CD14-positive monocyte (primary cell): ENCODE data around the gene PSTPIP1. TPM values are rescaled to one million over a fixed set of nuclear protein-coding genes. Genes with fewer than 3 reads are reported as not detected.

ENCODE experiments used
- DNase-seq, 3 donors: peaks; one replicate each; pipeline ENCODE4 v3.0.0-alpha.2; 2011 to 2022
- H2AFZ ChIP-seq: 2 replicates; pipeline ENCODE4 v1.6.0; 2012; ENCODE audit warnings: mild to moderate bottlenecking, low read depth, low read length, inconsistent platforms; ENCODE audit not compliant: insufficient read depth, poor library complexity, severe bottlenecking
- H3K27ac ChIP-seq, 2 donors: 1 replicate in 1 of 2; 2 replicates in 1 of 2; pipeline ENCODE4 v1.5.1; 2012 to 2013; ENCODE audit warnings: low read length in 2 of 2, control low read depth in 1 of 2, inconsistent platforms in 1 of 2, low read depth in 1 of 2, mild to moderate bottlenecking in 1 of 2
- H3K27me3 ChIP-seq, 2 donors: one replicate each; pipeline versions ENCODE4 v1.6.0 to v1.6.1; 2011 to 2013; ENCODE audit warnings: low read length in 2 of 2; ENCODE audit not compliant: control insufficient read depth in 2 of 2, insufficient read depth in 2 of 2
- H3K36me3 ChIP-seq, 2 donors: replicated peaks in 1 of 2; 1 replicate in 1 of 2; 2 replicates in 1 of 2; pipeline versions ENCODE4 v1.5.1 to v1.6.1; 2012 to 2013; ENCODE audit warnings: low read length in 2 of 2, control low read depth in 1 of 2, inconsistent platforms in 1 of 2, mild to moderate bottlenecking in 1 of 2; ENCODE audit not compliant: insufficient read depth in 2 of 2, control insufficient read depth in 1 of 2
- H3K4me1 ChIP-seq, 2 donors: 1 replicate in 1 of 2; 2 replicates in 1 of 2; pipeline versions ENCODE4 v1.5.1 to v1.6.1; 2012 to 2013; ENCODE audit warnings: low read length in 2 of 2, control low read depth in 1 of 2, inconsistent platforms in 1 of 2, mild to moderate bottlenecking in 1 of 2, moderate library complexity in 1 of 2; ENCODE audit not compliant: insufficient read depth in 2 of 2, control insufficient read depth in 1 of 2
- H3K4me2 ChIP-seq: replicated peaks from 2 replicates; pipeline ENCODE3; 2012; ENCODE audit warnings: low read length, moderate library complexity, mild to moderate bottlenecking; ENCODE audit not compliant: poor library complexity, severe bottlenecking; ENCODE audit errors: extremely low read depth
- H3K4me3 ChIP-seq, 3 experiments: fragments of 200-600 bp in 1 of 3; sonication (generic) in 1 of 3; replicated peaks in 1 of 3; 1 replicate in 2 of 3; 2 replicates in 1 of 3; pipeline ENCODE4 v1.5.1; 2011 to 2013; ENCODE audit warnings: low read length in 3 of 3, mild to moderate bottlenecking in 3 of 3, control low read depth in 2 of 3, low read depth in 2 of 3, inconsistent platforms in 1 of 3, moderate library complexity in 1 of 3
- H3K79me2 ChIP-seq: 2 replicates; pipeline ENCODE4 v1.6.0; 2012; ENCODE audit warnings: mild to moderate bottlenecking, control low read depth, inconsistent platforms, low read length, moderate library complexity; ENCODE audit not compliant: insufficient read depth
- H3K9ac ChIP-seq: 2 replicates; pipeline ENCODE4 v1.6.0; 2017; ENCODE audit warnings: low read length, mild to moderate bottlenecking; ENCODE audit not compliant: insufficient read depth, poor library complexity, severe bottlenecking
- H3K9me3 ChIP-seq, 2 donors: replicated peaks in 1 of 2; 1 replicate in 1 of 2; 2 replicates in 1 of 2; pipeline versions ENCODE4 v1.5.1 to v1.6.1; 2012 to 2013; ENCODE audit warnings: low read length in 2 of 2, control low read depth in 1 of 2; ENCODE audit not compliant: control insufficient read depth in 1 of 2, insufficient read depth in 1 of 2
- H4K20me1 ChIP-seq: 2 replicates; pipeline ENCODE4 v1.6.0; 2012; ENCODE audit warnings: mild to moderate bottlenecking, low read length, control low read depth, moderate library complexity; ENCODE audit not compliant: insufficient read depth
- H3K27ac Mint-ChIP-seq, 7 donors: one replicate each; pipeline ENCODE4 v1.8.0; 2020; ENCODE audit warnings: mild to moderate bottlenecking in 7 of 7, mixed read lengths in 7 of 7, moderate library complexity in 6 of 7, inconsistent platforms in 2 of 7
- H3K27me3 Mint-ChIP-seq, 3 donors: one replicate each; pipeline ENCODE4 v1.8.0; 2021 to 2022; ENCODE audit warnings: low read depth in 3 of 3, mild to moderate bottlenecking in 3 of 3, mixed read lengths in 3 of 3, moderate library complexity in 3 of 3, inconsistent platforms in 1 of 3
- H3K36me3 Mint-ChIP-seq, 2 donors: one replicate each; pipeline ENCODE4 v1.8.0; 2020; ENCODE audit warnings: mixed read lengths in 2 of 2, inconsistent platforms in 1 of 2, mild to moderate bottlenecking in 1 of 2
- H3K4me1 Mint-ChIP-seq: one replicate; pipeline ENCODE4 v1.8.0; 2020; ENCODE audit warnings: mild to moderate bottlenecking, mixed read lengths
- H3K4me3 Mint-ChIP-seq, 2 donors: one replicate each; pipeline ENCODE4 v1.8.0; 2020; ENCODE audit warnings: mild to moderate bottlenecking in 2 of 2, mixed read lengths in 2 of 2, moderate library complexity in 1 of 2
- H3K9me3 Mint-ChIP-seq, 7 donors: one replicate each; pipeline ENCODE4 v1.8.0; 2020 to 2022; ENCODE audit warnings: mixed read lengths in 7 of 7, mild to moderate bottlenecking in 6 of 7, moderate library complexity in 6 of 7, inconsistent platforms in 2 of 7
- CTCF ChIP-seq: fragments of 200-600 bp; IDR thresholded peaks from one replicate; pipeline ENCODE4 v1.8.0; 2022; ENCODE audit warnings: antibody characterized with exemption, mild to moderate bottlenecking
- WGBS: methylation state at CpG from one replicate; pipeline ENCODE4 v1.1.5; 2013; ENCODE audit warnings: missing lambda C conversion rate; ENCODE audit not compliant: insufficient coverage; 5-methylcytosine and 5-hydroxymethylcytosine counted together
- intact Hi-C, 2 donors: fragments of 100-400 bp; cut with micrococcal nuclease; formaldehyde crosslinking; loops; one replicate each; pipeline versions ENCODE4 v1.15.0 to v1.15.1; 2023
- polyA plus RNA-seq, 3 donors: library from polyadenylated mRNA; depleted of rRNA in 1 of 3; unstranded in 2 of 3; stranded (reverse) in 1 of 3; fragments of 300-500 nt in 2 of 3; fragments of >200 nt in 1 of 3; fragmentation: Illumina TruSeq in 2 of 3; gene quantifications; 1 replicate in 2 of 3; 2 replicates in 1 of 3; pipeline ENCODE4 v1.2.3, GENCODE V29; 2012 to 2021

PSTPIP1 gene
- polyA plus RNA-seq, 3 donors = 85.9 to 183 (median 86.8) TPM

GRCh38 chr15:76978522-76979330 is 16.2 kb upstream of the PSTPIP1 start:
- Histone ChIP-seq H3K4me3 (no peak overlapping the region), H3K9me3 (no peaks in the 10 kb centered on the region), H3K4me1 (peaks cover 41 to 42% of the 10 kb centered on the region in 2 donors), H3K27ac (no peak overlapping the region), H3K4me2 (no peak overlapping the region), H3K9ac (no peak overlapping the region), H3K79me2 (peaks cover 4% of the 10 kb centered on the region), H4K20me1 (no peaks in the 10 kb centered on the region), H3K36me3 (no peaks in the 10 kb centered on the region), H2AFZ (no peak overlapping the region), H3K27me3 (no peaks in the 10 kb centered on the region)
- H3K36me3 Mint-ChIP-seq = peaks cover 0 to 2% of the 10 kb centered on the region in 2 donors
- H3K27ac Mint-ChIP-seq = no peak overlapping the region
- no peak for TF ChIP-seq CTCF
- no peak overlapping the region for H3K4me3 Mint-ChIP-seq
- peaks cover 0 to 2% (median 0%) of the 10 kb centered on the region in 7 donors for H3K9me3 Mint-ChIP-seq
- H3K27me3 Mint-ChIP-seq = peaks cover 0 to 2% (median 0%) of the 10 kb centered on the region in 3 donors
- peaks cover 38% of the 10 kb centered on the region for H3K4me1 Mint-ChIP-seq
- intact Hi-C loops = no loop called here
- 99% methylated on average over 15 of the region's 18 CpGs for WGBS
- no peak for DNase-seq

GRCh38 chr15:76979331-76979925 is 15.5 kb upstream of the PSTPIP1 start:
- 97% methylated on average over 22 of the region's 23 CpGs for WGBS
- peaks cover 0 to 2% (median 0%) of the 10 kb centered on the region in 7 donors for H3K9me3 Mint-ChIP-seq
- H3K79me2 ChIP-seq = peaks cover 4% of the 10 kb centered on the region

More at GRCh38 chr15:76979331-76979925, 15.5 kb upstream of the PSTPIP1 start:
- Histone ChIP-seq H3K9me3 (no peaks in the 10 kb centered on the region), H4K20me1 (no peaks in the 10 kb centered on the region), H3K4me2 (no peak overlapping the region), H3K36me3 (no peaks in the 10 kb centered on the region), H2AFZ (no peak overlapping the region), H3K4me1 (peaks cover 47% of the 10 kb centered on the region in 2 donors), H3K27me3 (no peaks in the 10 kb centered on the region), H3K27ac (no peak overlapping the region), H3K9ac (no peak overlapping the region), H3K4me3 (no peak overlapping the region)
- no peak for DNase-seq
- Mint-ChIP-seq H3K27ac (no peak overlapping the region), H3K4me1 (peaks cover 44% of the 10 kb centered on the region), H3K27me3 (no peaks in the 10 kb centered on the region), H3K4me3 (no peak overlapping the region), H3K36me3 (peaks cover 0 to 2% of the 10 kb centered on the region in 2 donors)
- no peak for TF ChIP-seq CTCF
- intact Hi-C loops = no loop called here
